Measurements from ENCODE around the gene COTL1. TPM values are rescaled to one million over a fixed set of nuclear protein-coding genes. Genes with fewer than 3 reads are reported as not detected.

The COTL1 gene
- total and polyA plus RNA-seq, 4 donors, result 62.4 to 223 (median 142) TPM

- Histone ChIP-seq H3K27ac (ENCODE audit: low read depth in 1 of 2, low read length in 1 of 2) (no peak overlapping the region), H3K9me3 (ENCODE audit: control insufficient read depth in 4 of 4, insufficient read depth in 3 of 4, low read length in 3 of 4) (no peaks in the 10 kb centered on the region), H3K36me3 (ENCODE audit: control insufficient read depth in 4 of 4, insufficient read depth in 4 of 4, low read length in 4 of 4) (no peaks in the 10 kb centered on the region), H3K4me3 (no peak overlapping the region), H3K4me1 (ENCODE audit: control insufficient read depth in 5 of 5, insufficient read depth in 5 of 5, low read length in 5 of 5) (peaks cover 0 to 10% (median 0%) of the 10 kb centered on the region in 5 donors), H3K9ac (ENCODE audit: insufficient read depth in 1 of 2, low read length in 2 of 2) (no peak overlapping the region), H3K27me3 (ENCODE audit: control insufficient read depth in 3 of 3, insufficient read depth in 3 of 3, low read length in 2 of 3) (no peaks in the 10 kb centered on the region)
- ATAC-seq (ENCODE audit: insufficient read depth, low FRiP score), result no peak
- 89 to 93% methylated on average over 11 of the region's 11 CpGs for WGBS, 2 donors
- no peak for TF ChIP-seq CTCF (IDR thresholded peaks at IDR 0.05; ENCODE audit: control extremely low read depth, extremely low read depth)
- DNase-seq, result no peak
Measured at GRCh38 chr16:84554627-84555328, 63.1 kb downstream of the COTL1 start.

- no peak overlapping the region for H3K4me3 ChIP-seq
- no peak overlapping the region for H3K27ac ChIP-seq (ENCODE audit: low read depth in 1 of 2, low read length in 1 of 2)
- 81 to 82% methylated on average over 11 of the region's 11 CpGs for WGBS, 2 donors
Measured at GRCh38 chr16:84553873-84554399, 63.9 kb downstream of the COTL1 start.

GRCh38 chr16:84552135-84552534 is 65.7 kb downstream of the COTL1 start:
- Histone ChIP-seq H3K9ac (ENCODE audit: insufficient read depth in 1 of 2, low read length in 2 of 2) (no peak overlapping the region), H3K27ac (ENCODE audit: low read depth in 1 of 2, low read length in 1 of 2) (no peak overlapping the region), H3K27me3 (ENCODE audit: control insufficient read depth in 3 of 3, insufficient read depth in 3 of 3, low read length in 2 of 3) (no peaks in the 10 kb centered on the region), H3K4me3 (no peak overlapping the region), H3K9me3 (ENCODE audit: control insufficient read depth in 4 of 4, insufficient read depth in 3 of 4, low read length in 3 of 4) (no peaks in the 10 kb centered on the region), H3K36me3 (ENCODE audit: control insufficient read depth in 4 of 4, insufficient read depth in 4 of 4, low read length in 4 of 4) (no peaks in the 10 kb centered on the region), H3K4me1 (ENCODE audit: control insufficient read depth in 5 of 5, insufficient read depth in 5 of 5, low read length in 5 of 5) (peaks cover 0 to 5% (median 0%) of the 10 kb centered on the region in 5 donors)
- TF ChIP-seq CTCF (IDR thresholded peaks at IDR 0.05; ENCODE audit: control extremely low read depth, extremely low read depth), result no peak
- DNase-seq, result no peak
- 44 to 73% methylated on average over 4 of the region's 4 CpGs for WGBS, 2 donors
- ATAC-seq (ENCODE audit: insufficient read depth, low FRiP score), result no peak

More at GRCh38 chr16:84553873-84554399, 63.9 kb downstream of the COTL1 start:
- Histone ChIP-seq H3K36me3 (ENCODE audit: control insufficient read depth in 4 of 4, insufficient read depth in 4 of 4, low read length in 4 of 4) (no peaks in the 10 kb centered on the region), H3K4me1 (ENCODE audit: control insufficient read depth in 5 of 5, insufficient read depth in 5 of 5, low read length in 5 of 5) (peaks cover 0 to 10% (median 0%) of the 10 kb centered on the region in 5 donors), H3K27me3 (ENCODE audit: control insufficient read depth in 3 of 3, insufficient read depth in 3 of 3, low read length in 2 of 3) (no peaks in the 10 kb centered on the region), H3K9me3 (ENCODE audit: control insufficient read depth in 4 of 4, insufficient read depth in 3 of 4, low read length in 3 of 4) (no peaks in the 10 kb centered on the region), H3K9ac (ENCODE audit: insufficient read depth in 1 of 2, low read length in 2 of 2) (no peak overlapping the region)
- DNase-seq (no peak), ATAC-seq (ENCODE audit: insufficient read depth, low FRiP score) (no peak)
- no peak for TF ChIP-seq CTCF (IDR thresholded peaks at IDR 0.05; ENCODE audit: control extremely low read depth, extremely low read depth)
